H1 (cell line): ENCODE measurements around the gene CAPN11. TPM values are rescaled to one million over a fixed set of nuclear protein-coding genes. Genes with fewer than 3 reads are reported as not detected.

Experiments used
- TAF1 ChIP-seq: IDR thresholded peaks from 2 replicates; pipeline ENCODE4 v1.6.1; 2011; ENCODE audit warnings: mild to moderate bottlenecking, low read depth, low read length
- TBP ChIP-seq: IDR thresholded peaks from 2 replicates; pipeline ENCODE4 v1.6.1; 2011; ENCODE audit warnings: low read depth, low read length, improper control_type of control experiment
- polyA plus RNA-seq, 7 experiments: library from polyadenylated mRNA; depleted of rRNA in 3 of 7; stranded (reverse) in 5 of 7; unstranded in 2 of 7; fragments of >200 nt in 5 of 7; fragments of 200-250 nt in 2 of 7; gene quantifications; 1 replicate in 5 of 7; 2 replicates in 1 of 7; 4 replicates in 1 of 7; pipeline versions ENCODE4 v1.2.1 to v1.2.3, GENCODE V29; 2011 to 2013; ENCODE audit warnings: missing spikeins in 2 of 7, mixed read lengths in 2 of 7
- total RNA-seq: library from RNA; stranded (reverse); fragmentation: NEBNext Ultra II Directional; extraction: Animal tissue kit (Norgen Biotek cat#: 25700); gene quantifications from 2 replicates; pipeline ENCODE4 v1.2.1, GENCODE V29; 2021
- TF ChIP-seq, protein P1 (sequence below): fragments of 300-600 bp; sonication (generic); IDR thresholded peaks from 2 replicates; pipeline ENCODE4 v1.7.1; 2012; ENCODE audit warnings: low read length, moderate library complexity, mild to moderate bottlenecking, inconsistent platforms; ENCODE audit not compliant: insufficient replicate concordance

Gene CAPN11
- total and polyA plus RNA-seq, 2 of the 8 experiments (the other 6 are each of a cell fraction or from before 2014, with no cell fraction given), result 0.95 to 0.97 TPM

DNA sequence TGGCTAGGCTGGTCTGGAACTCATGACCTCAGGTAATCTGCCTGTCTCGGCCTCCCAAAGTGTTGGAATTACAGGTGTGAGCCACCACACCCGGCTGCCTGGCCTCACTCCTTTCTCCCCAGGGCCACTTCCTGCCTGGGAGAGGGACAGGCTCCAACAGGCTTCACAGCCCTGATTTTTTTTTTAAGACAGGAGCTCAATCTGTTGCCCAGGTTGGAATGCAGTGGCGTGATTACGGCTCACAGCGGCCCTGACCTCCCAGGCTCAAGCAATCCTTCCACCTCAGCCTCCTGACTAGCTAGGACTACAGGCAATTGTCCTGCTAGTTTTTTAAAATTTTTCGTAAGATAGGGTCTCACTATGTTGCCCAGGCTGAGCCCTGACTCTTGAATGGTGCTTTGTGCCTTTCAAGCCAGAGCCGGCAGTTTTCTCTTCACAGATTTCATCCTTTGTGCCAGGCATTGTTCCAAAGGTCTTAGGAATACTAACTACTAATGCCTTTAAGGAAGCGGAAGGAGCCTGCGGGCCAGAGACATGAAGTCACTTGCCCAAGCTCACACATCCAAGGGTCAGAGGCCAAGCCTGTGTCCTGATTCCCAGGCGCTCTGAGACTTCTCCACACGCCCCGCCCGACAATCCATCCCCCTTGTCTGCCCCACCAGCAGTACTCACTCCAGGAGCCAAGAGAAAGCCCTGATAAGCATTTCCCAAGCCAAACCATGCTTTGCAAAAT, 19.2 kb downstream of the CAPN11 start (continued):
- TF ChIP-seq, protein P1, sequence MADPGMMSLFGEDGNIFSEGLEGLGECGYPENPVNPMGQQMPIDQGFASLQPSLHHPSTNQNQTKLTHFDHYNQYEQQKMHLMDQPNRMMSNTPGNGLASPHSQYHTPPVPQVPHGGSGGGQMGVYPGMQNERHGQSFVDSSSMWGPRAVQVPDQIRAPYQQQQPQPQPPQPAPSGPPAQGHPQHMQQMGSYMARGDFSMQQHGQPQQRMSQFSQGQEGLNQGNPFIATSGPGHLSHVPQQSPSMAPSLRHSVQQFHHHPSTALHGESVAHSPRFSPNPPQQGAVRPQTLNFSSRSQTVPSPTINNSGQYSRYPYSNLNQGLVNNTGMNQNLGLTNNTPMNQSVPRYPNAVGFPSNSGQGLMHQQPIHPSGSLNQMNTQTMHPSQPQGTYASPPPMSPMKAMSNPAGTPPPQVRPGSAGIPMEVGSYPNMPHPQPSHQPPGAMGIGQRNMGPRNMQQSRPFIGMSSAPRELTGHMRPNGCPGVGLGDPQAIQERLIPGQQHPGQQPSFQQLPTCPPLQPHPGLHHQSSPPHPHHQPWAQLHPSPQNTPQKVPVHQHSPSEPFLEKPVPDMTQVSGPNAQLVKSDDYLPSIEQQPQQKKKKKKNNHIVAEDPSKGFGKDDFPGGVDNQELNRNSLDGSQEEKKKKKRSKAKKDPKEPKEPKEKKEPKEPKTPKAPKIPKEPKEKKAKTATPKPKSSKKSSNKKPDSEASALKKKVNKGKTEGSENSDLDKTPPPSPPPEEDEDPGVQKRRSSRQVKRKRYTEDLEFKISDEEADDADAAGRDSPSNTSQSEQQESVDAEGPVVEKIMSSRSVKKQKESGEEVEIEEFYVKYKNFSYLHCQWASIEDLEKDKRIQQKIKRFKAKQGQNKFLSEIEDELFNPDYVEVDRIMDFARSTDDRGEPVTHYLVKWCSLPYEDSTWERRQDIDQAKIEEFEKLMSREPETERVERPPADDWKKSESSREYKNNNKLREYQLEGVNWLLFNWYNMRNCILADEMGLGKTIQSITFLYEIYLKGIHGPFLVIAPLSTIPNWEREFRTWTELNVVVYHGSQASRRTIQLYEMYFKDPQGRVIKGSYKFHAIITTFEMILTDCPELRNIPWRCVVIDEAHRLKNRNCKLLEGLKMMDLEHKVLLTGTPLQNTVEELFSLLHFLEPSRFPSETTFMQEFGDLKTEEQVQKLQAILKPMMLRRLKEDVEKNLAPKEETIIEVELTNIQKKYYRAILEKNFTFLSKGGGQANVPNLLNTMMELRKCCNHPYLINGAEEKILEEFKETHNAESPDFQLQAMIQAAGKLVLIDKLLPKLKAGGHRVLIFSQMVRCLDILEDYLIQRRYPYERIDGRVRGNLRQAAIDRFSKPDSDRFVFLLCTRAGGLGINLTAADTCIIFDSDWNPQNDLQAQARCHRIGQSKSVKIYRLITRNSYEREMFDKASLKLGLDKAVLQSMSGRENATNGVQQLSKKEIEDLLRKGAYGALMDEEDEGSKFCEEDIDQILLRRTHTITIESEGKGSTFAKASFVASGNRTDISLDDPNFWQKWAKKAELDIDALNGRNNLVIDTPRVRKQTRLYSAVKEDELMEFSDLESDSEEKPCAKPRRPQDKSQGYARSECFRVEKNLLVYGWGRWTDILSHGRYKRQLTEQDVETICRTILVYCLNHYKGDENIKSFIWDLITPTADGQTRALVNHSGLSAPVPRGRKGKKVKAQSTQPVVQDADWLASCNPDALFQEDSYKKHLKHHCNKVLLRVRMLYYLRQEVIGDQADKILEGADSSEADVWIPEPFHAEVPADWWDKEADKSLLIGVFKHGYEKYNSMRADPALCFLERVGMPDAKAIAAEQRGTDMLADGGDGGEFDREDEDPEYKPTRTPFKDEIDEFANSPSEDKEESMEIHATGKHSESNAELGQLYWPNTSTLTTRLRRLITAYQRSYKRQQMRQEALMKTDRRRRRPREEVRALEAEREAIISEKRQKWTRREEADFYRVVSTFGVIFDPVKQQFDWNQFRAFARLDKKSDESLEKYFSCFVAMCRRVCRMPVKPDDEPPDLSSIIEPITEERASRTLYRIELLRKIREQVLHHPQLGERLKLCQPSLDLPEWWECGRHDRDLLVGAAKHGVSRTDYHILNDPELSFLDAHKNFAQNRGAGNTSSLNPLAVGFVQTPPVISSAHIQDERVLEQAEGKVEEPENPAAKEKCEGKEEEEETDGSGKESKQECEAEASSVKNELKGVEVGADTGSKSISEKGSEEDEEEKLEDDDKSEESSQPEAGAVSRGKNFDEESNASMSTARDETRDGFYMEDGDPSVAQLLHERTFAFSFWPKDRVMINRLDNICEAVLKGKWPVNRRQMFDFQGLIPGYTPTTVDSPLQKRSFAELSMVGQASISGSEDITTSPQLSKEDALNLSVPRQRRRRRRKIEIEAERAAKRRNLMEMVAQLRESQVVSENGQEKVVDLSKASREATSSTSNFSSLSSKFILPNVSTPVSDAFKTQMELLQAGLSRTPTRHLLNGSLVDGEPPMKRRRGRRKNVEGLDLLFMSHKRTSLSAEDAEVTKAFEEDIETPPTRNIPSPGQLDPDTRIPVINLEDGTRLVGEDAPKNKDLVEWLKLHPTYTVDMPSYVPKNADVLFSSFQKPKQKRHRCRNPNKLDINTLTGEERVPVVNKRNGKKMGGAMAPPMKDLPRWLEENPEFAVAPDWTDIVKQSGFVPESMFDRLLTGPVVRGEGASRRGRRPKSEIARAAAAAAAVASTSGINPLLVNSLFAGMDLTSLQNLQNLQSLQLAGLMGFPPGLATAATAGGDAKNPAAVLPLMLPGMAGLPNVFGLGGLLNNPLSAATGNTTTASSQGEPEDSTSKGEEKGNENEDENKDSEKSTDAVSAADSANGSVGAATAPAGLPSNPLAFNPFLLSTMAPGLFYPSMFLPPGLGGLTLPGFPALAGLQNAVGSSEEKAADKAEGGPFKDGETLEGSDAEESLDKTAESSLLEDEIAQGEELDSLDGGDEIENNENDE, result no peak
- TF ChIP-seq TAF1 (no peak), TBP (no peak)
